Esophagus muscularis mucosa (tissue), 4 donors: ENCODE measurements around the gene FEZ2. TPM values are rescaled to one million over a fixed set of nuclear protein-coding genes. Genes with fewer than 3 reads are reported as not detected.
A peak's percentile ranks its signal among the peaks of the same experiment; 100 is the strongest.

Experiments
- DNase-seq: peaks from one replicate; pipeline ENCODE4 v3.0.0-alpha.2; 2017; ENCODE audit errors: extremely low spot score
- H3K27ac ChIP-seq, 4 donors: fragments of 200-600 bp; sonication (generic); replicated peaks in 1 of 4; 1 replicate in 3 of 4; 2 replicates in 1 of 4; pipeline ENCODE4 v1.5.1; 2016 to 2019; ENCODE audit warnings: mild to moderate bottlenecking in 1 of 4
- H3K27me3 ChIP-seq, 4 donors: fragments of 200-600 bp; sonication (generic); one replicate each; pipeline versions ENCODE4 v1.5.1 to v1.6.0; 2016 to 2019
- H3K36me3 ChIP-seq, 4 donors: fragments of 200-600 bp; sonication (generic); one replicate each; pipeline ENCODE4 v1.5.1; 2016 to 2019
- H3K4me1 ChIP-seq, 4 donors: fragments of 200-600 bp; sonication (generic); one replicate each; pipeline ENCODE4 v1.5.1; 2016 to 2019
- H3K4me3 ChIP-seq, 4 donors: fragments of 200-600 bp; sonication (generic); 1 replicate in 2 of 4; 2 replicates in 2 of 4; pipeline ENCODE4 v1.5.1; 2016 to 2019; ENCODE audit warnings: mild to moderate bottlenecking in 4 of 4, moderate library complexity in 1 of 4
- H3K9me3 ChIP-seq, 4 donors: fragments of 200-600 bp; sonication (generic); 1 replicate in 3 of 4; 2 replicates in 1 of 4; pipeline ENCODE4 v1.5.1; 2016 to 2019
- EP300 ChIP-seq: sonication (generic); formaldehyde crosslinking; IDR thresholded peaks from one replicate; pipeline ENCODE4 v1.6.1; 2017; ENCODE audit warnings: antibody characterized with exemption
- POLR2A ChIP-seq: fragments of 450-650 bp; IDR thresholded peaks from one replicate; pipeline ENCODE4 v1.6.1; 2017; ENCODE audit warnings: antibody characterized with exemption, moderate library complexity, mild to moderate bottlenecking, low read depth
- POLR2AphosphoS5 ChIP-seq, 2 donors: sonication (generic); formaldehyde crosslinking; IDR thresholded peaks; one replicate each; pipeline ENCODE4 v1.6.1; 2017; ENCODE audit warnings: antibody characterized with exemption in 2 of 2
- WGBS: methylation state at CpG from one replicate; pipeline ENCODE4 v1.1.5; 2018; 5-methylcytosine and 5-hydroxymethylcytosine counted together
- intact Hi-C: fragments of 100-400 bp; cut with DNase I; formaldehyde crosslinking; loops from one replicate; pipeline ENCODE4 v1.15.1; 2023
- total RNA-seq, 4 donors: library from RNA; depleted of rRNA; stranded (reverse); fragments of >200 nt; gene quantifications; one replicate each; pipeline versions ENCODE4 v1.1.0 to v1.2.1, GENCODE V29; 2016
- TF ChIP-seq, protein P1 (sequence below), 3 experiments: fragments of 200-600 bp in 2 of 3; fragments of 450-650 bp in 1 of 3; sonication (generic) in 2 of 3; IDR thresholded peaks; one replicate each; pipeline ENCODE4 v1.5.1; 2017 to 2019; ENCODE audit warnings: antibody characterized with exemption in 3 of 3, mild to moderate bottlenecking in 2 of 3, moderate library complexity in 1 of 3

The FEZ2 gene
- total RNA-seq, 4 donors from 2014 or later, result 40.4 to 58.2 (median 45.2) TPM

DNA sequence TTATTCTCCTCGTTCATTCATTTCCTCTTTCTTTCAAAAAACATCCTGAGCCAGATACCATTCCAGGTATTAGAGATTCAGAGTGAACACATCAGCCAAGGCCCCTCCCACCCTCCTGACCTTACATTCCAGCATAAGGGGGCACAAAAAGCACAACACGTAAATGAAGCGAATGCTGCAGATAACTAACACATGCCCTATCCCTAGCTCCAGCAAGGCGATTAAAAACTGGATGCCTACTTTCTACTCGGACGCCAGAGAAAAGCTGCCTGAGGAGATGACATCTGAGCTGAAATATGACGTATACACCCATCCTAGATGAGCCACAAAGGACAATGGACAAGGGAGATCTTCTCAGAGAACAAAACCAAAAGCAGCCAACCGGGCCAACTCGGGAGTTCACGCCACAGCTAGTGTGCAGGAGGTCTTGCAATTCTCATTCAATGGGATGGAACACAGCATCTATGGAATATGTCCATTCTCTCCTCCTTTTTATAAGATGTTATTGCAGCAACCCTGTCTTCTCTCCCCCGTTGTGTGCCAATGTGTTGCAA is 33.5 kb downstream of the FEZ2 start:
- TF ChIP-seq POLR2AphosphoS5 (IDR thresholded peaks at IDR 0.05) (no peak), POLR2A (no peak), EP300 (no peak)
- TF ChIP-seq, protein P1, sequence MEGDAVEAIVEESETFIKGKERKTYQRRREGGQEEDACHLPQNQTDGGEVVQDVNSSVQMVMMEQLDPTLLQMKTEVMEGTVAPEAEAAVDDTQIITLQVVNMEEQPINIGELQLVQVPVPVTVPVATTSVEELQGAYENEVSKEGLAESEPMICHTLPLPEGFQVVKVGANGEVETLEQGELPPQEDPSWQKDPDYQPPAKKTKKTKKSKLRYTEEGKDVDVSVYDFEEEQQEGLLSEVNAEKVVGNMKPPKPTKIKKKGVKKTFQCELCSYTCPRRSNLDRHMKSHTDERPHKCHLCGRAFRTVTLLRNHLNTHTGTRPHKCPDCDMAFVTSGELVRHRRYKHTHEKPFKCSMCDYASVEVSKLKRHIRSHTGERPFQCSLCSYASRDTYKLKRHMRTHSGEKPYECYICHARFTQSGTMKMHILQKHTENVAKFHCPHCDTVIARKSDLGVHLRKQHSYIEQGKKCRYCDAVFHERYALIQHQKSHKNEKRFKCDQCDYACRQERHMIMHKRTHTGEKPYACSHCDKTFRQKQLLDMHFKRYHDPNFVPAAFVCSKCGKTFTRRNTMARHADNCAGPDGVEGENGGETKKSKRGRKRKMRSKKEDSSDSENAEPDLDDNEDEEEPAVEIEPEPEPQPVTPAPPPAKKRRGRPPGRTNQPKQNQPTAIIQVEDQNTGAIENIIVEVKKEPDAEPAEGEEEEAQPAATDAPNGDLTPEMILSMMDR (IDR thresholded peaks at IDR 0.05), result no peak
- DNase-seq, result no peak
- H3K4me1 ChIP-seq, result peaks cover 17 to 33% (median 18%) of the 10 kb centered on the region in 4 donors
- WGBS, result 92% methylated on average over 11 of the region's 11 CpGs
- no peaks in the 10 kb centered on the region for H3K27me3 ChIP-seq
- H3K9me3 ChIP-seq, result no peaks in the 10 kb centered on the region
- H3K4me3 ChIP-seq, result no peak overlapping the region
- no peak overlapping the region for H3K27ac ChIP-seq
- intact Hi-C loops, result no loop called here
- H3K36me3 ChIP-seq, result peaks cover 0 to 21% (median 11%) of the 10 kb centered on the region in 4 donors

DNA sequence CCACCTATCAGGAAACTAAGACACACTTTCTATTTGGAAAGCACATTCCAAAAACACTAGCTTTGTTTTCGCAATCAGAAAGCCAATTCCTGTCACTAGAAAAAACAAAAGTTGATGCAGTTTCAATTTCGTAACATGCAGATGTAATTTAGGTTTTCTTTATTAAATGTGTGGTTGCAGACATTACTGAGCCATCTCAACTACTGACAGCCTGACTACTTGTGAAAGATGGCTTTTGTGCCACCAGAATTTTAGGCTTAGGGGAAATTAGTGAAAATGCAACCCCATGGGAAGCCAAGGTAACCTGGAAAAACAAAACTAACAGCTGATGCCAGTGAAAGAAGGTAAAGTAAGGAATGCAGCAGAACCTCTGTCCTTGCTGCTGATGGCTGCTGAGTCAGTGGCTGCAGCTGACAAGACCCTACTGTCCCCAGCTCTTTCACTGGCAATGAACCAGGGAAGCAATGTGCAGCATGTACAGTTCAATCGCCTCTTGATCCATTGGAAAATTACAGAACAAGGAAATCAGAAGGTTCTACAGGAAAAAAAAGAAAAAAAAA is 34.9 kb downstream of the FEZ2 start:
- no peak overlapping the region for H3K4me3 ChIP-seq
- H3K27ac ChIP-seq, result peak overlapping the region in 1 of 4 donors; percentile 12
- 66% methylated on average over 3 of the region's 3 CpGs for WGBS
- H3K9me3 ChIP-seq, result no peaks in the 10 kb centered on the region
- TF ChIP-seq POLR2A (no peak), EP300 (no peak), POLR2AphosphoS5 (IDR thresholded peaks at IDR 0.05) (no peak)
- TF ChIP-seq, protein P1 (IDR thresholded peaks at IDR 0.05), result no peak
- peaks cover 0 to 21% (median 13%) of the 10 kb centered on the region in 4 donors for H3K36me3 ChIP-seq
- peaks cover 9 to 22% (median 16%) of the 10 kb centered on the region in 4 donors for H3K4me1 ChIP-seq
- no peaks in the 10 kb centered on the region for H3K27me3 ChIP-seq
- no peak for DNase-seq
- intact Hi-C loops, result no loop called here

DNA sequence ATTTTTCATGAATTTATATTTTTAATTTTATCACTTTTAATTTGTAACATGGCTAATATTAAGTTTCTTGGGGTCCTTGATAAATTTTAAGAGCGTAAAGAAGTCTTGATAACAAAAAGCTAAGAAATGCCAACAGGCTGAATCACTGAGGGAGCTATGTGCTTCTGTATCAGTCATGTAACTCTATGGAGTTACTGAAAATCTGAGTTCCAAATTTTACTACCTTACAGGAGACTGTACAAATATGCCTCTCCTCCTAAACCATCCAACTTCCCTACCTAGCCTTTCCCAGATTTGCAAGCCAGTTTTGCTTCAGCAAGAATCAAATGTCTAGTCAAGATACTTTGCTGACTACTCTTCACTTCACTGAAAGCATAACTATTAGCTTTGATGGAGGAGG is 35.7 kb downstream of the FEZ2 start:
- H3K27ac ChIP-seq, result peak overlapping the region in 3 of 4 donors; percentile 17 to 62 (median 54)
- WGBS, result 92% methylated on average over 1 of the region's 1 CpG
- no peak for TF ChIP-seq EP300
- no peak for TF ChIP-seq POLR2AphosphoS5 (IDR thresholded peaks at IDR 0.05)
- TF ChIP-seq, protein P1 (IDR thresholded peaks at IDR 0.05), result no peak
- TF ChIP-seq POLR2A, result no peak
- H3K4me1 ChIP-seq, result peaks cover 13 to 25% (median 19%) of the 10 kb centered on the region in 4 donors
- H3K36me3 ChIP-seq, result peaks cover 0 to 18% (median 12%) of the 10 kb centered on the region in 4 donors
- DNase-seq, result no peak
- intact Hi-C loops, result no loop called here
- H3K4me3 ChIP-seq, result no peak overlapping the region
- no peaks in the 10 kb centered on the region for H3K9me3 ChIP-seq
- no peaks in the 10 kb centered on the region for H3K27me3 ChIP-seq

DNA sequence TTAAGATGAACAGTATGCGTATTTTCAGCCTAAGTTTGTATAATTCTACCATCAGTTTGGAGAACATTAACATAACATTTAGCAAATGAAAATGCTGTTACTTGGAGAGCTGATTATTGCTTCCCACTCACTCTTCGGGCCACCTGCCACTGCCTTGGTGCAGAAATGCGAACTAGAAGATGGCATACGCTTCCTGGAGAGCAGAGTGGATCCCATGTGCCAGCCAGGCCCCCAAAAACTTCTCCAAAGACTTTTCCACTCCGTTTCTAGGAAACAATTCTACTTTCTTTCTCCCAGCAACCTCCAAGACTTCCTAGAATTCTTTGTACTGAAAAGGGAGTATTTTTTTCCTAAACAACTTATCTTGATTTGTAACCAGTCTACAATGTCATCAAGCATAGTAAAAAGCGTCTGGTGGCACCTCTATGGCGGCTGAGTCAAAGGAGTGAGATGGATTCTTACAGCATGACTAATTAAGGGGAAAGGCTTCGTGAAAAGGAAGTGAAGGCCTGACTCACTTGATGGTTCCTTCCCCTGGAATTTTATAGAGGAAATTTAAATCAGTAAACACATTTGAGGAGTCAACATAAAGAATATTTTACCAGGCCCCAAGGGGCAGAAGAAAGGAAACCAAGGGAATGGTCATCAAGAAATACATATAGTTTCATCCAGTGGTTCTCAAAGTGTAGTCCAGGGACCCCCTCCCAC is 36.6 kb downstream of the FEZ2 start:
- Histone ChIP-seq H3K27ac (peak overlapping the region; percentile 19 to 62 (median 42)), H3K4me1 (peaks cover 14 to 33% (median 26%) of the 10 kb centered on the region in 4 donors), H3K9me3 (no peaks in the 10 kb centered on the region), H3K36me3 (peaks cover 0 to 18% (median 8%) of the 10 kb centered on the region in 4 donors), H3K27me3 (no peaks in the 10 kb centered on the region), H3K4me3 (no peak overlapping the region)
- TF ChIP-seq POLR2AphosphoS5 (IDR thresholded peaks at IDR 0.05) (peak in 1 of 2 donors; percentile 55), POLR2A (no peak), EP300 (no peak)
- WGBS, result 66% methylated on average over 8 of the region's 8 CpGs
- intact Hi-C loops, result no loop called here
- no peak for DNase-seq

DNA sequence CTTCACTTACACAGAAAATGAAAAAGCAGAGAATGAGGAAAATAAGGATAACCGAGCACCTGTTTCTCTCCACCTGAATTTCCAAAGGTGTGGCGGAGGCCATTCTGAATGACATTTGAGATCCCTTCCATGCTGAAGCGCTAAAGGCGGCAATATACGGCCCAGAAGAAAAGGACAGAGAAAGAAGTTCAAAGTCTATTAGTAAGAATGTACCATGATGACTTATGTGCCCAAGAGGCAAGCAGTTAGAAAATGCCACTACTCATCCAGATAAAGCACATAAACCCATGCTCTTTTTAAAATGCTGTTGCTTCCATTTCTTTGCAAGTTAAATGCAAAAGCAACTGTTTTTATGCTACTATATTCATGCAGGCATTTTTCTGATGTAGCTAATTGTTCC is 37.2 kb downstream of the FEZ2 start:
- Histone ChIP-seq H3K4me3 (no peak overlapping the region), H3K4me1 (peaks cover 14 to 38% (median 28%) of the 10 kb centered on the region in 4 donors), H3K27ac (peak overlapping the region; percentile 19 to 62 (median 40)), H3K9me3 (no peaks in the 10 kb centered on the region), H3K36me3 (peaks cover 0 to 20% (median 4%) of the 10 kb centered on the region in 4 donors), H3K27me3 (no peaks in the 10 kb centered on the region)
- 99% methylated on average over 5 of the region's 5 CpGs for WGBS
- no peak for DNase-seq
- TF ChIP-seq, protein P1 (IDR thresholded peaks at IDR 0.05), result no peak
- no peak for TF ChIP-seq EP300
- no peak for TF ChIP-seq POLR2A
- no peak for TF ChIP-seq POLR2AphosphoS5 (IDR thresholded peaks at IDR 0.05)
- intact Hi-C loops, result no loop called here
